Parathyroid adenoma (tissue), 2 donors: ENCODE measurements around the gene NRXN2.

Experiments
- H2AFZ ChIP-seq: fragments of 300-600 bp; sonication (generic); one replicate; pipeline ENCODE4 v1.7.0; 2017; ENCODE audit warnings: antibody characterized with exemption, mild to moderate bottlenecking
- H3K27ac ChIP-seq: fragments of 300-600 bp; sonication (generic); one replicate; pipeline ENCODE4 v1.7.0; 2017
- H3K27me3 ChIP-seq: fragments of 300-600 bp; sonication (generic); one replicate; pipeline ENCODE4 v1.7.0; 2017; ENCODE audit warnings: low read length; ENCODE audit not compliant: control insufficient read depth, insufficient read depth
- H3K36me3 ChIP-seq: fragments of 300-600 bp; sonication (generic); one replicate; pipeline ENCODE4 v1.7.0; 2017; ENCODE audit warnings: low read length; ENCODE audit not compliant: control insufficient read depth, insufficient read depth
- H3K4me1 ChIP-seq: fragments of 300-600 bp; sonication (generic); one replicate; pipeline ENCODE4 v1.7.0; 2017; ENCODE audit warnings: control low read depth
- H3K4me2 ChIP-seq: fragments of 300-600 bp; sonication (generic); one replicate; pipeline ENCODE4 v1.7.0; 2017; ENCODE audit warnings: low read length
- H3K4me3 ChIP-seq: fragments of 300-600 bp; sonication (generic); one replicate; pipeline ENCODE4 v1.7.0; 2017; ENCODE audit warnings: low read depth, low read length
- H3K79me2 ChIP-seq: fragments of 300-600 bp; sonication (generic); one replicate; pipeline ENCODE4 v1.7.0; 2017; ENCODE audit warnings: control low read depth
- H3K9ac ChIP-seq: fragments of 300-600 bp; sonication (generic); one replicate; pipeline ENCODE4 v1.7.0; 2017; ENCODE audit warnings: mild to moderate bottlenecking
- H3K9me3 ChIP-seq: fragments of 300-600 bp; sonication (generic); one replicate; pipeline ENCODE4 v1.7.0; 2017; ENCODE audit warnings: low read length; ENCODE audit not compliant: control insufficient read depth
- CTCF ChIP-seq: fragments of 300-600 bp; sonication (generic); IDR thresholded peaks from one replicate; pipeline ENCODE4 v1.7.0; 2017; ENCODE audit warnings: antibody characterized with exemption, mild to moderate bottlenecking
- donor health status: primary hyperparathyroidism.

NRXN2 gene

GRCh38 chr11:64735725-64736259 is 12.8 kb upstream of the NRXN2 start:
- Histone ChIP-seq H3K4me1 (no peaks in the 10 kb centered on the region), H3K27me3 (no peaks in the 10 kb centered on the region), H3K79me2 (no peaks in the 10 kb centered on the region), H3K4me3 (no peak overlapping the region), H3K9me3 (no peaks in the 10 kb centered on the region), H3K27ac (no peak overlapping the region), H3K4me2 (no peak overlapping the region), H3K36me3 (no peaks in the 10 kb centered on the region), H2AFZ (no peak overlapping the region), H3K9ac (no peak overlapping the region)
- no peak for TF ChIP-seq CTCF

GRCh38 chr11:64734811-64735724 is 12.1 kb upstream of the NRXN2 start:
- H3K4me2 ChIP-seq, result no peak overlapping the region
- no peak overlapping the region for H3K4me3 ChIP-seq
- H2AFZ ChIP-seq, result no peak overlapping the region
- H3K9ac ChIP-seq, result no peak overlapping the region
- no peak for TF ChIP-seq CTCF
- no peak overlapping the region for H3K27ac ChIP-seq
- no peaks in the 10 kb centered on the region for H3K79me2 ChIP-seq
- H3K36me3 ChIP-seq, result no peaks in the 10 kb centered on the region
- no peaks in the 10 kb centered on the region for H3K27me3 ChIP-seq
- no peaks in the 10 kb centered on the region for H3K4me1 ChIP-seq
- H3K9me3 ChIP-seq, result no peaks in the 10 kb centered on the region

GRCh38 chr11:64731601-64732000 is 8.6 kb upstream of the NRXN2 start:
- H3K36me3 ChIP-seq, result no peaks in the 10 kb centered on the region
- H3K9me3 ChIP-seq, result no peaks in the 10 kb centered on the region
- H3K4me1 ChIP-seq, result no peaks in the 10 kb centered on the region
- no peak for TF ChIP-seq CTCF
- H2AFZ ChIP-seq, result no peak overlapping the region
- H3K27ac ChIP-seq, result no peak overlapping the region
- H3K27me3 ChIP-seq, result no peaks in the 10 kb centered on the region
- H3K4me2 ChIP-seq, result no peak overlapping the region
- no peaks in the 10 kb centered on the region for H3K79me2 ChIP-seq
- H3K4me3 ChIP-seq, result no peak overlapping the region
- H3K9ac ChIP-seq, result no peak overlapping the region

GRCh38 chr11:64729851-64730382 is 6.9 kb upstream of the NRXN2 start:
- no peaks in the 10 kb centered on the region for H3K36me3 ChIP-seq
- no peaks in the 10 kb centered on the region for H3K79me2 ChIP-seq
- no peak overlapping the region for H3K27ac ChIP-seq
- no peak overlapping the region for H3K4me3 ChIP-seq
- no peak overlapping the region for H3K9ac ChIP-seq
- H3K27me3 ChIP-seq, result no peaks in the 10 kb centered on the region
- no peak overlapping the region for H2AFZ ChIP-seq
- no peaks in the 10 kb centered on the region for H3K4me1 ChIP-seq
- TF ChIP-seq CTCF, result no peak
- no peaks in the 10 kb centered on the region for H3K9me3 ChIP-seq
- H3K4me2 ChIP-seq, result no peak overlapping the region
